ENCODE measurements around the gene MTMR4. TPM values are rescaled to one million over a fixed set of nuclear protein-coding genes. Genes with fewer than 3 reads are reported as not detected.

MTMR4 gene
- total RNA-seq, 1 donor from 2014 or later, result 24.6 TPM

- TF ChIP-seq CTCF (IDR thresholded peaks at IDR 0.05), result no peak
- no peaks in the 10 kb centered on the region for H3K27me3 ChIP-seq
- H3K4me3 ChIP-seq, result no peak overlapping the region
- intact Hi-C loops (cut with DNase I), result loop anchor here (5.0 kb wide), 1 partner anchor 97 kb away; no protein-coding TSS in a partner anchor
- H3K9me3 ChIP-seq, result no peaks in the 10 kb centered on the region
- no peak for DNase-seq (ENCODE audit: low spot score in 2 of 2)
- H3K27ac ChIP-seq, result no peak overlapping the region
- peaks cover 4 to 11% of the 10 kb centered on the region in 2 donors for H3K4me1 ChIP-seq
- H3K36me3 ChIP-seq, result no peaks in the 10 kb centered on the region
These were observed 20.5 kb upstream of the MTMR4 start for GRCh38 chr17:58534901-58535421.

GRCh38 chr17:58534331-58534730, 19.9 kb upstream of the MTMR4 start:
- intact Hi-C loops (cut with DNase I), result loop anchor here (5.0 kb wide), 1 partner anchor 98 kb away; no protein-coding TSS in a partner anchor

GRCh38 chr17:58533616-58534188, 19.3 kb upstream of the MTMR4 start:
- Histone ChIP-seq H3K4me1 (peaks cover 4 to 11% of the 10 kb centered on the region in 2 donors), H3K27ac (no peak overlapping the region), H3K4me3 (no peak overlapping the region), H3K36me3 (no peaks in the 10 kb centered on the region), H3K9me3 (no peaks in the 10 kb centered on the region), H3K27me3 (no peaks in the 10 kb centered on the region)
- no peak for TF ChIP-seq CTCF (IDR thresholded peaks at IDR 0.05)
- intact Hi-C loops (cut with DNase I), result loop anchor here (5.0 kb wide), 1 partner anchor 99 kb away; no protein-coding TSS in a partner anchor
- DNase-seq (ENCODE audit: low spot score in 2 of 2), result no peak

More at GRCh38 chr17:58534331-58534730, 19.9 kb upstream of the MTMR4 start:
- Histone ChIP-seq H3K9me3 (no peaks in the 10 kb centered on the region), H3K27me3 (no peaks in the 10 kb centered on the region), H3K36me3 (no peaks in the 10 kb centered on the region), H3K4me3 (no peak overlapping the region), H3K27ac (no peak overlapping the region), H3K4me1 (peaks cover 4 to 11% of the 10 kb centered on the region in 2 donors)
- DNase-seq (ENCODE audit: low spot score in 2 of 2), result no peak
- TF ChIP-seq CTCF (IDR thresholded peaks at IDR 0.05), result no peak

DNA sequence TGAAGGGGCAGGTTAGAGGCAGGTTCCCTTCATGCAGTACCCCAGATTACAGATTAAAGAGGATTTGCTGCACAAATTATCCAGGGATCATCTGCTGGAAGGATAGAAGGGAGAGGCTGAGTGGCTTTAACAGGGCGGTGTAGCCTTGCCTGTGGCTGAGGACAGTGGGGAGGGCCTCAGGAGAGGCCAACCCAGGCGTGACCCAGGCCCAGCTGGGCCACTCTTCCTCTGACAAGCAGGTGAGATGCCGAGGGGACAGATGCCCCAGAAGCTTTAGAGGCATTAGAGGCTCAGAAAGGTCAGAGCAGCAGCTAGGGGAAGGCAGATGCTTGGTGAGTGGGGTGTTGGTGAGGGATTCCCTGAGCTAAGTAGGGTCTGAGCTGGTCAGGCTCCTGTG, 18.1 kb upstream of the MTMR4 start:
- Histone ChIP-seq H3K27ac (peak overlapping the region; percentile 66 to 78), H3K4me1 (peaks cover 4 to 12% of the 10 kb centered on the region in 2 donors)
- intact Hi-C loops (cut with DNase I), result loop anchor here (5.0 kb wide), 1 partner anchor 100 kb away; no protein-coding TSS in a partner anchor

More for the DNA sequence above, 18.1 kb upstream of the MTMR4 start:
- peak overlapping the region; percentile 64 for H3K4me3 ChIP-seq
- TF ChIP-seq CTCF (IDR thresholded peaks at IDR 0.05), result no peak
- DNase-seq (ENCODE audit: low spot score in 2 of 2), result no peak
- H3K27me3 ChIP-seq, result no peaks in the 10 kb centered on the region
- H3K36me3 ChIP-seq, result no peaks in the 10 kb centered on the region
- no peaks in the 10 kb centered on the region for H3K9me3 ChIP-seq

Data from ascending aorta (tissue), 2 donors.